Gastroesophageal sphincter (tissue), 3 donors: ENCODE data around the gene FOXRED2.

ENCODE experiments used
- EP300 ChIP-seq: sonication (generic); formaldehyde crosslinking; IDR thresholded peaks from one replicate; pipeline ENCODE4 v1.6.1; 2017; ENCODE audit warnings: antibody characterized with exemption, mild to moderate bottlenecking
- POLR2A ChIP-seq, 2 donors: fragments of 450-650 bp; IDR thresholded peaks; one replicate each; pipeline ENCODE4 v1.6.1; 2017; ENCODE audit warnings: antibody characterized with exemption in 2 of 2, mild to moderate bottlenecking in 2 of 2, moderate library complexity in 1 of 2
- POLR2AphosphoS5 ChIP-seq: sonication (generic); formaldehyde crosslinking; IDR thresholded peaks from one replicate; pipeline ENCODE4 v1.6.1; 2017; ENCODE audit warnings: antibody characterized with exemption
- TF ChIP-seq, protein P1 (sequence below), 4 experiments: fragments of 200-600 bp in 2 of 4; fragments of 450-650 bp in 2 of 4; sonication (generic) in 1 of 4; IDR thresholded peaks; one replicate each; pipeline ENCODE4 v1.5.1; 2017 to 2019; ENCODE audit warnings: antibody characterized with exemption in 4 of 4, mild to moderate bottlenecking in 2 of 4, moderate library complexity in 2 of 4

DNA sequence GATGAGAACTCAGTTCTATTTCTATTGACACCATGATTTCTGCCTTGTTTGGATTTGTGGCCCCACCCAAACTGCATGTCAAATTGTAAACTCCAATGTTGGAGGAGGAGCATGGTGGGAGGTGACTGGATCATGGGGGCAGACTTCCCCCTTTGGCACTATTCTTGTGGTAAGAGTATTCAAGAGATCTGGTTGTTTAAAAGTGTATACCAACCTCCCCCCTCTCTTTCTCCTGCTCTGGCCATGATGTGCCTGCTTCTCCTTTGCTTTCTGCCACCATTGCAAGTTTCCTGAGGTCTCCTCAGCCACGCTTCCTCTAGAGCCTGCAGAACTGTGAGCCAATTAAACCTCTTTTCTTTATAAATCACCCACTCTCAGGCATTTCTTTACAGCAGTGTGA, 7.9 kb upstream of the FOXRED2 start:
- TF ChIP-seq, protein P1, sequence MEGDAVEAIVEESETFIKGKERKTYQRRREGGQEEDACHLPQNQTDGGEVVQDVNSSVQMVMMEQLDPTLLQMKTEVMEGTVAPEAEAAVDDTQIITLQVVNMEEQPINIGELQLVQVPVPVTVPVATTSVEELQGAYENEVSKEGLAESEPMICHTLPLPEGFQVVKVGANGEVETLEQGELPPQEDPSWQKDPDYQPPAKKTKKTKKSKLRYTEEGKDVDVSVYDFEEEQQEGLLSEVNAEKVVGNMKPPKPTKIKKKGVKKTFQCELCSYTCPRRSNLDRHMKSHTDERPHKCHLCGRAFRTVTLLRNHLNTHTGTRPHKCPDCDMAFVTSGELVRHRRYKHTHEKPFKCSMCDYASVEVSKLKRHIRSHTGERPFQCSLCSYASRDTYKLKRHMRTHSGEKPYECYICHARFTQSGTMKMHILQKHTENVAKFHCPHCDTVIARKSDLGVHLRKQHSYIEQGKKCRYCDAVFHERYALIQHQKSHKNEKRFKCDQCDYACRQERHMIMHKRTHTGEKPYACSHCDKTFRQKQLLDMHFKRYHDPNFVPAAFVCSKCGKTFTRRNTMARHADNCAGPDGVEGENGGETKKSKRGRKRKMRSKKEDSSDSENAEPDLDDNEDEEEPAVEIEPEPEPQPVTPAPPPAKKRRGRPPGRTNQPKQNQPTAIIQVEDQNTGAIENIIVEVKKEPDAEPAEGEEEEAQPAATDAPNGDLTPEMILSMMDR (IDR thresholded peaks at IDR 0.05): no peak
- no peak for TF ChIP-seq POLR2A (IDR thresholded peaks at IDR 0.05)
- TF ChIP-seq EP300: no peak
- TF ChIP-seq POLR2AphosphoS5: no peak
